ENCODE data around the gene SLC30A10. TPM values are rescaled to one million over a fixed set of nuclear protein-coding genes. Genes with fewer than 3 reads are reported as not detected.

SLC30A10 gene
- total and polyA plus RNA-seq, 10 of the 15 experiments (the other 5 are each of a cell fraction or from before 2014, with no cell fraction given) = not detected

GRCh38 chr1:219926363-219926998, 1.9 kb downstream of the SLC30A10 start:
- SMC1A ChIA-PET (ENCODE audit: uncharacterized antibody, unreplicated experiment) = interaction anchor here (1.1 kb wide), 1 partner anchor 9 kb away, joined by 3 read pairs; no protein-coding TSS in a partner anchor
- no peak overlapping the region for H2AFZ ChIP-seq (ENCODE audit: control insufficient read depth, low read depth, low read length)
- H3K79me2 ChIP-seq (ENCODE audit: control insufficient read depth, insufficient read depth, low read length) = no peaks in the 10 kb centered on the region
- RAD21 ChIA-PET (ENCODE audit: unreplicated experiment) = no interaction called here
- no peaks in the 10 kb centered on the region for H3K36me3 ChIP-seq (ENCODE audit: control insufficient read depth in 2 of 2, insufficient read depth in 2 of 2, low read length in 1 of 2)
- 51% methylated on average over 6 of the region's 6 CpGs for WGBS (ENCODE audit: insufficient coverage, insufficient replicate concordance, low lambda C conversion rate, missing lambda C conversion rate)
- TF ChIP-seq, protein P1, sequence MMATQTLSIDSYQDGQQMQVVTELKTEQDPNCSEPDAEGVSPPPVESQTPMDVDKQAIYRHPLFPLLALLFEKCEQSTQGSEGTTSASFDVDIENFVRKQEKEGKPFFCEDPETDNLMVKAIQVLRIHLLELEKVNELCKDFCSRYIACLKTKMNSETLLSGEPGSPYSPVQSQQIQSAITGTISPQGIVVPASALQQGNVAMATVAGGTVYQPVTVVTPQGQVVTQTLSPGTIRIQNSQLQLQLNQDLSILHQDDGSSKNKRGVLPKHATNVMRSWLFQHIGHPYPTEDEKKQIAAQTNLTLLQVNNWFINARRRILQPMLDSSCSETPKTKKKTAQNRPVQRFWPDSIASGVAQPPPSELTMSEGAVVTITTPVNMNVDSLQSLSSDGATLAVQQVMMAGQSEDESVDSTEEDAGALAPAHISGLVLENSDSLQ (IDR thresholded peaks at IDR 0.05) = no peak
- TF ChIP-seq HDGF (IDR thresholded peaks at IDR 0.05) (no peak), SIN3A (IDR thresholded peaks at IDR 0.05; ENCODE audit: low read depth, low read length) (no peak), HDAC6 (IDR thresholded peaks at IDR 0.05; ENCODE audit: unreplicated experiment) (no peak), SREBF2 (IDR thresholded peaks at IDR 0.05; ENCODE audit: low read length) (no peak), POLR2AphosphoS5 (IDR thresholded peaks at IDR 0.05; ENCODE audit: low read length) (no peak), ATF3 (IDR thresholded peaks at IDR 0.05; ENCODE audit: borderline replicate concordance, extremely low read depth, low read depth, low read length) (no peak), ZBED1 (IDR thresholded peaks at IDR 0.05; ENCODE audit: borderline replicate concordance) (no peak), KDM1A (IDR thresholded peaks at IDR 0.05; ENCODE audit: borderline replicate concordance) (no peak), SMAD5 (IDR thresholded peaks at IDR 0.05; ENCODE audit: low read depth) (no peak), FOXM1 (IDR thresholded peaks at IDR 0.05; ENCODE audit: low read depth, low read length) (no peak), SUPT20H (IDR thresholded peaks at IDR 0.05; ENCODE audit: borderline replicate concordance, control insufficient read depth, low read depth, low read length) (no peak)
- H3K9me3 ChIP-seq (replicated peaks; ENCODE audit: control insufficient read depth, insufficient read depth, low read length) = no peaks in the 10 kb centered on the region
- ATAC-seq = no peak
- POLR2A ChIA-PET = interaction anchor here (1.0 kb wide), 1 partner anchor 23 kb away, joined by 3 read pairs; no protein-coding TSS in a partner anchor
- FAIRE-seq = no peak
- no peak for DNase-seq (ENCODE audit: low read depth, low spot score)
- H3K27me3 ChIP-seq (replicated peaks in 1 of 2; ENCODE audit: control insufficient read depth in 2 of 2, insufficient read depth in 2 of 2, low read length in 1 of 2) = peaks cover 7 to 14% of the 10 kb centered on the region in 2 experiments
- H3K4me3 ChIP-seq = no peak overlapping the region
- no peaks in the 10 kb centered on the region; the same call in 1 of the 2 replicates for H3K4me1 ChIP-seq (ENCODE audit: control insufficient read depth, insufficient read depth, low read length)
- H3K9ac ChIP-seq (ENCODE audit: control insufficient read depth, insufficient read depth, low read length) = no peak overlapping the region
- H4K20me1 ChIP-seq (ENCODE audit: control insufficient read depth, insufficient read depth) = no peaks in the 10 kb centered on the region
- CTCF ChIA-PET = interaction anchor here (0.7 to 1.1 kb wide), 2 partner anchors 42 to 186 kb away, joined by 3 read pairs; no protein-coding TSS in a partner anchor
- H3K27ac ChIP-seq (ENCODE audit: control insufficient read depth, insufficient read depth) = no peak overlapping the region
- intact Hi-C loops (cut with micrococcal nuclease; ENCODE audit: unreplicated experiment) (no loop called here), in situ Hi-C loops (cut with MboI) (no loop called here)
- no TSS peak for BruUV-seq (replicated peaks)
- no peak overlapping the region for H3K4me2 ChIP-seq (ENCODE audit: control insufficient read depth, insufficient read depth)
